BLaER1 treated with 17β-estradiol and CSF1 and Interleukin-3, amounts not matched to agents 10 nM and 100 nM (cell line): ENCODE results near the gene CREB5.
"Not testable (repeated sequence)": the region's sequence is repeated elsewhere in the genome, so short reads cannot be mapped to it uniquely, and the experiment has no call there.

Source experiments
- H3K27ac ChIP-seq, 11 experiments: shearing (Covaris generic); formaldehyde crosslinking; 2 replicates each; pipeline ENCODE4 v1.8.1; 2022
- H3K27me3 ChIP-seq, 11 experiments: shearing (Covaris generic); formaldehyde crosslinking; 2 replicates each; pipeline ENCODE4 v1.8.1; 2022
- H3K36me3 ChIP-seq, 11 experiments: shearing (Covaris generic); formaldehyde crosslinking; 2 replicates each; pipeline ENCODE4 v1.8.1; 2022
- H3K4me1 ChIP-seq, 10 experiments: shearing (Covaris generic); formaldehyde crosslinking; 2 replicates each; pipeline ENCODE4 v1.8.1; 2022
- H3K4me2 ChIP-seq, 11 experiments: shearing (Covaris generic); formaldehyde crosslinking; 2 replicates each; pipeline ENCODE4 v1.8.1; 2022
- H3K4me3 ChIP-seq, 10 experiments: shearing (Covaris generic); formaldehyde crosslinking; 2 replicates each; pipeline ENCODE4 v1.8.1; 2022
- H3K9ac ChIP-seq, 11 experiments: shearing (Covaris generic); formaldehyde crosslinking; 2 replicates each; pipeline ENCODE4 v1.8.1; 2022
- H3K9me3 ChIP-seq, 11 experiments: shearing (Covaris generic); formaldehyde crosslinking; replicated peaks in 1 of 11; 2 replicates each; pipeline ENCODE4 v1.8.1; 2022
- H4K20me1 ChIP-seq, 11 experiments: shearing (Covaris generic); formaldehyde crosslinking; 2 replicates each; pipeline ENCODE4 v1.8.1; 2022
- Cebpa-rat ChIP-seq, 11 experiments: shearing (Covaris generic); IDR thresholded peaks; 2 replicates each; pipeline ENCODE4 v1.8.1; 2022

CREB5 gene

DNA sequence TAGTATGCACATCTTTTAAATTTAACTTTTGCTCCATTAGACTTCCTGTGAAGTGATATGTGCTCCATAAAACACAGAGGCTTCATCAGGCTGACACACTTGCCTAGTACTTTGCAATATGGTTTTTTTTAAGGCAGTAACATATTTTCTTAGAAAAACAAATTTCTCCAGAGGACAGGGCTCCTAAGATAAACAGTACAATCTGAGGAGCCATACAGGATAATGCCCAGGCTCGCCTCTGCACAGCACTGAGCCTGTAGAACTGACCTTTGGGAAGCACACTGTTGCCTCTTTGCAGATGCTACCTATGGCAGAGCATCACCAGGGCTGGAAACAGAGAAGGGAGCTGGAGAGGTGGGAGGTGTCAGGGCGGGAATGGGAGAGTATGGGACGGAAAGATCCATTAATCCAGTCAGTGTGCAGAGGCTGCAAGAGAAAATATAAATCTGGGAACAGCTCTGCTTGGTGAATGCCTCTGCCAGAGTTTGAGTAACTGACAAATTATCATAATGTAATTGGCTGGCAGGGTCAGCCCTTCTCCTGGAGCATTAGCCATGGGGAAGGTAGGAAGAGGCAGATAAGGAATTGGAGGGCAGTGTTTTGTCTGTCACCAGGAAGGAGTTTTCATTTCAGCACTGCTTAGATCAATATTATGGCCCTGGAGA is 132.3 kb downstream of the CREB5 start:
- Histone ChIP-seq H4K20me1 (no peaks in the 10 kb centered on the region), H3K9ac (no peak overlapping the region), H3K27ac (no peak overlapping the region), H3K36me3 (0 out of 22 replicates have a peak, but pooled peaks cover 0 to 4% (median 0%) of the 10 kb centered on the region in 11 experiments), H3K4me1 (no peaks in the 10 kb centered on the region), H3K9me3 (peaks cover 24 to 32% (median 26%) of the 10 kb centered on the region in 11 experiments), H3K4me3 (no peak overlapping the region), H3K27me3 (no peaks in the 10 kb centered on the region), H3K4me2 (no peak overlapping the region)
- TF ChIP-seq Cebpa-rat (IDR thresholded peaks at IDR 0.05): no peak

- no peak overlapping the region for H3K4me2 ChIP-seq
- peaks cover 0 to 7% (median 3%) of the 10 kb centered on the region in 10 experiments; a peak in 15 of 20 replicates for H3K4me1 ChIP-seq
- H3K9ac ChIP-seq: no peak overlapping the region
- no peak for TF ChIP-seq Cebpa-rat (IDR thresholded peaks at IDR 0.05)
- no peaks in the 10 kb centered on the region for H4K20me1 ChIP-seq
- no peak overlapping the region for H3K4me3 ChIP-seq
- H3K36me3 ChIP-seq: 0 out of 22 replicates have a peak, but pooled peaks cover 0 to 4% (median 0%) of the 10 kb centered on the region in 11 experiments
- no peak overlapping the region for H3K27ac ChIP-seq
- no peaks in the 10 kb centered on the region for H3K27me3 ChIP-seq
- peaks cover 24 to 32% (median 26%) of the 10 kb centered on the region in 11 experiments for H3K9me3 ChIP-seq
Measured at GRCh38 chr7:28546067-28546466, 133.7 kb downstream of the CREB5 start.

DNA sequence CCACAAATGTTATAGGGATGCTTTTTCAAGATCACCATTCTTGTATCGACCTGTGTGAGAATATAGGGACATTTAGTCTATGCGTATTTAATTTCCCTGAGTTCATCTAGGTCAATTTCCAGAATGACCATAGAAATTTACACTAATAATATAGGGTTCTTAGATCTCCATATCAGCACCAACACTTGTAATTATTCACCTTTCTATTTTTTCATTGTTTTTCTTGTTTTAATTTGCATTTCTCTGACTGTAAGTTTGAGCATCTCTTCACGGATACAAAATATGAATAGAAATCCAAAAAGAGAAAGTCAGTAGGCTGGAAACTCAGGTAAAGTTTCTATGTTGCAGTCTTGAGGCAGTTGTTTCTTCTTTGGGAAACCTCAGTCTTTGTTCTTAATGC is 134.8 kb downstream of the CREB5 start:
- no peak for TF ChIP-seq Cebpa-rat (IDR thresholded peaks at IDR 0.05)
- Histone ChIP-seq H3K9me3 (peaks cover 24 to 32% (median 26%) of the 10 kb centered on the region in 11 experiments), H3K4me1 (peaks cover under 1 to 14% (median 11%) of the 10 kb centered on the region in 10 experiments; a peak in 18 of 20 replicates)

DNA sequence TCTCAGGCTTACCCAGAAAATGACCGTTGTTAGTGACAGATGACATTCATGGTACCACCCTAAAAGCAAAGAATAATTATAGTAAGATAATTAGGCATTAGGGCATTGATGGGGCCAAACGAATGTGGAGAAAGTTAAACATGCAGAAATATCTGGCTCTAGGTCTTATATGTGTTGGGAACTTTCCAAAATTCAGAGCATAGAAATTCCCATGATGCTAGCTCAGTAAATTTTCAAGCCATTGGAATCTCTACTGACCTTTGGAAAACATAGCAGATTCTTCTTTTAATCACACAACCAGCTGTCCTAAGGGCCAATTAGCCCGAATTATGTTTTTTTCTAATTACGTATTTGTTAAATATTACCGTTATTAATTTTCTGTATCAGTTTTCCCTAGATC is 136.1 kb downstream of the CREB5 start:
- Histone ChIP-seq H3K4me3 (no peak overlapping the region), H3K4me2 (no peak overlapping the region), H3K27ac (no peak overlapping the region), H3K9ac (no peak overlapping the region), H3K27me3 (no peaks in the 10 kb centered on the region), H4K20me1 (no peaks in the 10 kb centered on the region), H3K36me3 (0 out of 22 replicates have a peak, but pooled peaks cover 0 to 4% (median 0%) of the 10 kb centered on the region in 11 experiments), H3K4me1 (peaks cover 11 to 22% (median 17%) of the 10 kb centered on the region in 10 experiments; a peak in 18 of 20 replicates), H3K9me3 (peaks cover 24 to 32% (median 26%) of the 10 kb centered on the region in 11 experiments)
- TF ChIP-seq Cebpa-rat (IDR thresholded peaks at IDR 0.05): no peak

More for the DNA sequence above, 134.8 kb downstream of the CREB5 start:
- Histone ChIP-seq H3K4me3 (no peak overlapping the region), H3K36me3 (0 out of 22 replicates have a peak, but pooled peaks cover 0 to 4% (median 0%) of the 10 kb centered on the region in 11 experiments), H3K4me2 (no peak overlapping the region), H3K27ac (no peak overlapping the region), H4K20me1 (no peaks in the 10 kb centered on the region), H3K27me3 (no peaks in the 10 kb centered on the region), H3K9ac (no peak overlapping the region)

DNA sequence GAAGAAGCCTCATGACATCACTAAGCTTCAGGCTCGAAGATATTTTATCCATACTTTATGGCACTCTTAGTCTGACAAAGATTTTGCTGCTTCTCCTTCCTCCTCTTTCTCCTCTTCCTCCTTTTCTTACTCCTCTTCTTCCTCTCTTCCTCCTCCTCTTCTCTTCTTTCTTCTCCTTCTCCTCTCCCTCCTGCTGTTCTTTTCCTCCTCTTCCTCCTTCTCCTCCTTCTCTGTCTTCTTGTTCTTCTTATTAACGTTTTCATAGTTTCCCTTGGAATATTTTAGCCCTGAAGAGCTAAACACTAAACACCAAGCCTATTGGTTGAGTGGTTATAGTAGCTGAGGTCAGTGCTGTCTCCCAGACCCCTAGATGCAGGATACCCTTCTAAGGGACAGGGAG is 137.7 kb downstream of the CREB5 start:
- H3K9ac ChIP-seq: no peak overlapping the region
- peaks cover 11 to 30% (median 22%) of the 10 kb centered on the region in 10 experiments; a peak in 18 of 20 replicates for H3K4me1 ChIP-seq
- H3K36me3 ChIP-seq: 0 out of 22 replicates have a peak, but pooled peaks cover 0 to 4% (median 0%) of the 10 kb centered on the region in 11 experiments
- H4K20me1 ChIP-seq: no peaks in the 10 kb centered on the region
- H3K4me2 ChIP-seq: no peak overlapping the region
- H3K27me3 ChIP-seq: no peaks in the 10 kb centered on the region
- H3K9me3 ChIP-seq: peaks cover 24 to 32% (median 26%) of the 10 kb centered on the region in 11 experiments
- no peak overlapping the region for H3K27ac ChIP-seq
- H3K4me3 ChIP-seq: no peak overlapping the region
- no peak for TF ChIP-seq Cebpa-rat (IDR thresholded peaks at IDR 0.05)

- peak overlapping the region; percentile 2 to 65 (median 28); a peak in 13 of 22 replicates for H3K4me2 ChIP-seq
Measured at GRCh38 chr7:28550580-28551186, 138.4 kb downstream of the CREB5 start.

DNA sequence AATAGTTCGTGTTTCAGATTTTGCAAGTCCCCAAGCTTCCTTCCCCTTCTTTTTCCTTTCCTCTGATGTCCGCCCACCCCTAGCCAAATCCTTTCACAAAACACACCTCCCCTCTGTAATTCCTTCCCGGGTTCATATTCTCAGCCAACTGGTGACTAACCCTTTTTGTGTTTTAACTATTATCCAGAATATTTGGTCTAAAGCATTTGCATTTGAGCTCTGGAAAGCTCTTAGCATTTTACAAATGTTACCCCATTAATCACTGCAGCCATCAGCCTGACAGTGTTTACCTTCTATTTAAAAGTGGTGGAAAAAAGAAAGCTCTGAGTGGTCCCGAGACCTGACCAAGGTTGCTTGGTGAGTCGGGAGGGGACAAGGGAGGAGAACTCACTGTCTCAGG is 139.0 kb downstream of the CREB5 start:
- peak overlapping the region; percentile 2 to 65 (median 28); a peak in 17 of 22 replicates for H3K4me2 ChIP-seq
- 0 out of 22 replicates have a peak, but pooled peaks cover 0 to 4% (median 0%) of the 10 kb centered on the region in 11 experiments for H3K36me3 ChIP-seq
- no peak for TF ChIP-seq Cebpa-rat (IDR thresholded peaks at IDR 0.05)

More at GRCh38 chr7:28550580-28551186, 138.4 kb downstream of the CREB5 start:
- Histone ChIP-seq H3K36me3 (0 out of 22 replicates have a peak, but pooled peaks cover 0 to 4% (median 0%) of the 10 kb centered on the region in 11 experiments), H3K9ac (no peak overlapping the region), H3K4me3 (no peak overlapping the region), H3K27me3 (no peaks in the 10 kb centered on the region), H3K27ac (no peak overlapping the region), H3K9me3 (peaks cover 22 to 28% (median 24%) of the 10 kb centered on the region in 11 experiments), H4K20me1 (no peaks in the 10 kb centered on the region), H3K4me1 (peaks cover 11 to 30% (median 22%) of the 10 kb centered on the region in 10 experiments; a peak in 18 of 20 replicates)
- no peak for TF ChIP-seq Cebpa-rat (IDR thresholded peaks at IDR 0.05)

DNA sequence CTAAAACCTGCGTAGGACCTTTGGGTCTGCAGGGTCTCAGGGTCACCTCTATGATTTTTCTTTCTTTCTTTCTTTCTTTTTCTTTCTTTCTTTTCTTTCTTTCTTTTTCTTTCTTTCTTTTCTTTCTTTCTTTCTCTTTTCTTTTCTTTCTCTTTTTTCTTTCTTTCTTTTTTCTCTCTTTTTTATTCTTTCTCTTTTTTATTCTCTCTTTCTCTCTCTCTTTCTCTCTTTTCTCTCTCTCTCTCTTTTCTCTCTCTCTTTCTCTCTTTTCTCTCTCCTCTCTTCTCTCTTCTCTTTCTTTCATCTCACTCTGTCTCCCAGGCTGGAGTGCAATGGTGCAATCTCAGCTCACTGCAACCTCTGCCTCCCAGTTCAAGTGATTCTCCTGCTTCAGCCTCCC is 139.4 kb downstream of the CREB5 start:
- peak overlapping the region in 9 of 11 experiments; percentile 12 to 65 (median 28); a peak in 15 of 22 replicates for H3K4me2 ChIP-seq
- H4K20me1 ChIP-seq, H3K36me3 ChIP-seq, H3K4me3 ChIP-seq, H3K27me3 ChIP-seq, H3K27ac ChIP-seq, H3K9ac ChIP-seq: not testable (repeated sequence)
- H3K9me3 ChIP-seq: peaks cover 12 to 17% (median 14%) of the 10 kb centered on the region in 11 experiments
- H3K4me1 ChIP-seq: peaks cover 11 to 31% (median 22%) of the 10 kb centered on the region in 10 experiments; a peak in 18 of 20 replicates

More for the DNA sequence above, 139.0 kb downstream of the CREB5 start:
- Histone ChIP-seq H3K4me3 (no peak overlapping the region), H4K20me1 (no peaks in the 10 kb centered on the region), H3K9me3 (peaks cover 16 to 22% (median 18%) of the 10 kb centered on the region in 11 experiments), H3K27me3 (no peaks in the 10 kb centered on the region), H3K9ac (no peak overlapping the region), H3K4me1 (peaks cover 11 to 31% (median 22%) of the 10 kb centered on the region in 10 experiments; a peak in 18 of 20 replicates), H3K27ac (no peak overlapping the region)
